Embryonic facial prominence (tissue), 1 donor: ENCODE results near the gene FBN1.

Source experiments
- DNase-seq: peaks from one replicate; pipeline ENCODE4 v3.0.0-alpha.2; 2016; ENCODE audit errors: extremely low spot score

The FBN1 gene

GRCh38 chr15:48554112-48554511 lies 91.4 kb downstream of the FBN1 start:
- DNase-seq: no peak

GRCh38 chr15:48553559-48553958 lies 92.0 kb downstream of the FBN1 start:
- DNase-seq: no peak

- no peak for DNase-seq
These were observed 94.5 kb downstream of the FBN1 start for GRCh38 chr15:48550822-48551525.

GRCh38 chr15:48548455-48548854 lies 97.1 kb downstream of the FBN1 start:
- no peak for DNase-seq

GRCh38 chr15:48547286-48547685 lies 98.2 kb downstream of the FBN1 start:
- DNase-seq: no peak

GRCh38 chr15:48546296-48546695 lies 99.2 kb downstream of the FBN1 start:
- DNase-seq: no peak

- no peak for DNase-seq
These were observed 100.7 kb downstream of the FBN1 start for GRCh38 chr15:48544778-48545177.

GRCh38 chr15:48541341-48542278 lies 103.9 kb downstream of the FBN1 start:
- no peak for DNase-seq

GRCh38 chr15:48540756-48541155 lies 104.8 kb downstream of the FBN1 start:
- DNase-seq: no peak

- no peak for DNase-seq
These were observed 106.6 kb downstream of the FBN1 start for GRCh38 chr15:48538941-48539340.

- DNase-seq: no peak
These were observed 108.0 kb downstream of the FBN1 start for GRCh38 chr15:48537271-48538113.

- DNase-seq: no peak
These were observed 108.8 kb downstream of the FBN1 start for GRCh38 chr15:48536681-48537091.

GRCh38 chr15:48533982-48534381 lies 111.5 kb downstream of the FBN1 start:
- DNase-seq: no peak

- DNase-seq: no peak
These were observed 112.6 kb downstream of the FBN1 start for GRCh38 chr15:48532946-48533345.

GRCh38 chr15:48530528-48530927 lies 115.0 kb downstream of the FBN1 start:
- DNase-seq: no peak

GRCh38 chr15:48528921-48529320 lies 116.6 kb downstream of the FBN1 start:
- no peak for DNase-seq

- DNase-seq: no peak
These were observed 118.0 kb downstream of the FBN1 start for GRCh38 chr15:48527517-48527916.

- DNase-seq: no peak
These were observed 122.6 kb downstream of the FBN1 start for GRCh38 chr15:48522911-48523310.

- no peak for DNase-seq
These were observed 123.4 kb downstream of the FBN1 start for GRCh38 chr15:48522123-48522522.

GRCh38 chr15:48520376-48521155 lies 124.9 kb downstream of the FBN1 start:
- no peak for DNase-seq

GRCh38 chr15:48516121-48516520 lies 129.4 kb downstream of the FBN1 start:
- DNase-seq: no peak
